ENCODE measurements around the gene HYOU1.

DNA sequence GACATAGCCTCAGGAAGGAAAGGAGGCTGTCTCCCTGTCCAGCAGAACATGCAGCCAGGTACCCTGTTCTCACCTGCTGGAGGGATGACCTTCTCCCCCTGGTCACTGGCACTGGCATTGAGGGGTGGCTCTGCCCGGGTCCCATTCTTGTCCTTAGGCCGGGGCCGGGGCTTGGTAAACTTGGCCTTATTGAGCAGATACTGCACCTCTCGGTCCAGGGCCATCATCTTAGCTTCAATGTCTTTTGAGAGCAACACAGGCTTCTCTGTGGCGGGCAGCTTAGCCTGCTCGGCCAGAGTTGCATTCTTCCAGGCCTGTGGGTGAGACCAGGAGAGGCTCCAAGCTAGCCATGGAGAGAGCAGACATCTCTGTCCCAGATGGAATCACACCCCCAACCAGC, 10.5 kb downstream of the HYOU1 start:
- no peak for TF ChIP-seq CTCF (IDR thresholded peaks at IDR 0.05)
- TF ChIP-seq ZFX (IDR thresholded peaks at IDR 0.05; ENCODE audit: borderline replicate concordance), result no peak

Data from 22Rv1 (cell line).